Activated naive CD4-positive, alpha-beta T cell treated with anti-CD3 and anti-CD28 coated beads, Interleukin-2, amount 10 ng/mL, durations not matched to agents 7 days and 5 days (primary cell): ENCODE results near the gene LYST.
A peak's percentile ranks its signal among the peaks of the same experiment; 100 is the strongest.
"Not testable (repeated sequence)": the region's sequence is repeated elsewhere in the genome, so short reads cannot be mapped to it uniquely, and the experiment has no call there.

Source experiments
- CTCF ChIA-PET: fragments of 350-600 bp; sonication (Branson Sonifier 250); formaldehyde crosslinking; loops from one replicate; lab custom pipeline; 2021; ENCODE audit warnings: antibody characterized with exemption; lab: Charles Lee
- DNase-seq: peaks from one replicate; pipeline ENCODE4 v3.0.0-alpha.2; 2020
- H3K27ac Mint-ChIP-seq: one replicate; pipeline ENCODE4 v1.8.0; 2021; ENCODE audit warnings: mild to moderate bottlenecking, moderate library complexity, mixed read lengths
- H3K27me3 Mint-ChIP-seq: one replicate; pipeline ENCODE4 v1.8.0; 2021; ENCODE audit warnings: mild to moderate bottlenecking, mixed read lengths
- H3K36me3 Mint-ChIP-seq: one replicate; pipeline ENCODE4 v1.8.0; 2021; ENCODE audit warnings: mixed read lengths
- H3K4me1 Mint-ChIP-seq: one replicate; pipeline ENCODE4 v1.8.0; 2021; ENCODE audit warnings: mixed read lengths
- H3K4me3 Mint-ChIP-seq: one replicate; pipeline ENCODE4 v1.8.0; 2021; ENCODE audit warnings: mild to moderate bottlenecking, moderate library complexity, mixed read lengths
- H3K9me3 Mint-ChIP-seq: one replicate; pipeline ENCODE4 v1.8.0; 2021; ENCODE audit warnings: mixed read lengths

The LYST gene

GRCh38 chr1:235866205-235866912, at the start of gene LYST:
LYST (minus strand) TSS chr1:235866906; CDS start chr1:235830417, 36,489 bp downstream.
- DNase-seq: peak; percentile 74
- peaks cover 4% of the 10 kb centered on the region for H3K36me3 Mint-ChIP-seq
- H3K9me3 Mint-ChIP-seq: no peaks in the 10 kb centered on the region
- H3K27me3 Mint-ChIP-seq: no peaks in the 10 kb centered on the region
- peaks cover 47% of the 10 kb centered on the region for H3K4me1 Mint-ChIP-seq
- peak within 1 kb of the TSS; percentile 98 for H3K27ac Mint-ChIP-seq
- CTCF ChIA-PET: interaction anchor here (0.8 to 4.9 kb wide), 22 partner anchors 9 to 108 kb away, joined by 3 to 65 read pairs (median 4); no protein-coding TSS in a partner anchor
- H3K4me3 Mint-ChIP-seq: peak within 1 kb of the TSS; percentile 100

DNA sequence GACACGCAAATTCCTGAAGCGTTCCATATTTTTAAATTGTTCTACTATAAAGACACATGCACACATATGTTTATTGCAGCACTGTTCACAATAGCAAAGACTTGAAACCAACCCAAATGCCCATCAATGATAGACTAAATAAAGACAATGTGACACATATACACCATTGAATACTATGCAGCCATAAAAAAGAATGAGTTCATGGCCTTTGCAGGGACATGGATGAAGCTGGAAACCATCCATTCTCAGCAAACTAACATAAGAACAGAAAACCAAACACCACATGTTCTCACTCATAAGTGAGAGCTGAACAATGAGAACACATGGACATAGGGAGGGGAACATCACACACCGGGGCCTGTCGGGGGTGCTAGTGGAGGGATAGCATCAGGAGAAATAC, 48.8 kb upstream of the LYST start:
- CTCF ChIA-PET: interaction anchor here (0.8 kb wide), 1 partner anchor 49 kb away, joined by 3 read pairs; the partner anchor contains the start of gene LYST
- H3K36me3 Mint-ChIP-seq, H3K9me3 Mint-ChIP-seq, H3K4me1 Mint-ChIP-seq, H3K27me3 Mint-ChIP-seq, DNase-seq, H3K4me3 Mint-ChIP-seq, H3K27ac Mint-ChIP-seq: not testable (repeated sequence)

DNA sequence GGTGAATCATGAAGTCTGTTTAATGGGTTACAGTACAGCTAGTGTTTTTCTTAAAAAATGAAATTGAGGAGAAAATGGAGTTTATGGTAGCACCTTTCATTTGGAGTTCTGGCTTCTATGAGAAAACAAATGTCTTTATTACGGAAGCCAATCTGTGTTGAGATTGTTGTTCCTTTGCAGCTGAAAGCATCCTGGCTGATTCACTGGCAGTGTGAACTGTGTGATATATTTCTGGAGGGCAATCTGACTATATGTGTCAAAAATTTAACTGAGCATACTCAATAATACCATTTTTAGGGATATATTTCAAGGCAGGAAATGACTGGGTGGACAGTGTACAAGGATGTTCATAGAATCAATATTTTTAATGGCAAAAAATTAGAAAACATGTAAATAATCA, 46.6 kb upstream of the LYST start:
- Mint-ChIP-seq H3K4me3 (no peak overlapping the region), H3K4me1 (peaks cover 5% of the 10 kb centered on the region)

GRCh38 chr1:235911876-235912275, 45.2 kb upstream of the LYST start:
- Mint-ChIP-seq H3K36me3 (no peaks in the 10 kb centered on the region), H3K27me3 (peaks cover 13% of the 10 kb centered on the region), H3K4me1 (peaks cover 5% of the 10 kb centered on the region), H3K4me3 (no peak overlapping the region), H3K9me3 (no peaks in the 10 kb centered on the region), H3K27ac (no peak overlapping the region)
- no peak for DNase-seq
- CTCF ChIA-PET: no interaction called here

More for the DNA sequence above, 46.6 kb upstream of the LYST start:
- H3K9me3 Mint-ChIP-seq: no peaks in the 10 kb centered on the region
- DNase-seq: no peak
- H3K27ac Mint-ChIP-seq: no peak overlapping the region
- peaks cover 8% of the 10 kb centered on the region for H3K27me3 Mint-ChIP-seq
- no peaks in the 10 kb centered on the region for H3K36me3 Mint-ChIP-seq
- CTCF ChIA-PET: no interaction called here

DNA sequence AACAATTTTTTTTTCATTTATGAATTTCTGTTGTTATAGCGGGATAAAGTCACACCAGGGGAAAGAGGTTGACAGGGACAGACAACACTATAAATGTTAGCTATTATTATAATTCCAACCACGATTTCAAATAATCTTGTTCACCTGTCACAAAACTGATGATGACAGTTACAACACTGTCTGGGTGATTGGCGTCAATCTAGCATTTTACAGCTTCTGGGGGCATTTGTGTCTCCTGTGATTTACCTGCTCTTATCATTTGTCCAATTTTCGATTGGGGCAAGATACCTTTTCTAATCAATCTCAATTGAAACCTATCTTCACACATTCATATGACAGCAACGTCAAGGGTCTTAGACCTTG, 44.6 kb upstream of the LYST start:
- CTCF ChIA-PET: no interaction called here
- no peaks in the 10 kb centered on the region for H3K36me3 Mint-ChIP-seq
- peaks cover 5% of the 10 kb centered on the region for H3K4me1 Mint-ChIP-seq
- peaks cover 13% of the 10 kb centered on the region for H3K27me3 Mint-ChIP-seq
- no peak overlapping the region for H3K4me3 Mint-ChIP-seq
- H3K9me3 Mint-ChIP-seq: no peaks in the 10 kb centered on the region
- H3K27ac Mint-ChIP-seq: no peak overlapping the region
- no peak for DNase-seq

- CTCF ChIA-PET: no interaction called here
- Mint-ChIP-seq H3K27ac (no peak overlapping the region), H3K36me3 (no peaks in the 10 kb centered on the region), H3K4me1 (peaks cover 5% of the 10 kb centered on the region), H3K4me3 (no peak overlapping the region), H3K9me3 (no peaks in the 10 kb centered on the region), H3K27me3 (peaks cover 13% of the 10 kb centered on the region)
- no peak for DNase-seq
These were observed 43.9 kb upstream of the LYST start for GRCh38 chr1:235910357-235911299.

- H3K27me3 Mint-ChIP-seq: peaks cover 13% of the 10 kb centered on the region
- peaks cover under 1% of the 10 kb centered on the region for H3K36me3 Mint-ChIP-seq
- DNase-seq: no peak
- H3K4me3 Mint-ChIP-seq: no peak overlapping the region
- CTCF ChIA-PET: no interaction called here
- H3K9me3 Mint-ChIP-seq: no peaks in the 10 kb centered on the region
- H3K4me1 Mint-ChIP-seq: peaks cover 5% of the 10 kb centered on the region
- H3K27ac Mint-ChIP-seq: no peak overlapping the region
These were observed 42.2 kb upstream of the LYST start for GRCh38 chr1:235908742-235909520.

DNA sequence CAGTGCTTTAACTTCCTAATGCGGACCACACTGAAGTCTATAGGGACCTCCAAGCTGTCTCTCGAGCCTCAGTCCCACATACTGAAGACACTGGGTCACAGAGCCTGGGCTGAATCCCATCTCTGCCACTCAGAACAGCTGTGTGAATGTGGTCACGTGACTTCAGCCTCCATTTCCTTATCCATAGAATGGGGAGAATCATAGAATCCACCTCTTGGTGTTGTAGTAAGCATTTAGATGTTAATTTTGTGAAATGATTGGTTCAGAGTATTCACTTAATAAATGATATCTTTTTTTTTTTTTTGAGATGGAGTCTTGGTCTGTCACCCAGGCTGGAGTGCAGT, 41.2 kb upstream of the LYST start:
- Mint-ChIP-seq H3K9me3 (no peaks in the 10 kb centered on the region), H3K4me3 (no peak overlapping the region), H3K27me3 (peaks cover 13% of the 10 kb centered on the region), H3K4me1 (peaks cover 5% of the 10 kb centered on the region), H3K27ac (no peak overlapping the region), H3K36me3 (peaks cover 2% of the 10 kb centered on the region)
- CTCF ChIA-PET: no interaction called here
- DNase-seq: no peak

DNA sequence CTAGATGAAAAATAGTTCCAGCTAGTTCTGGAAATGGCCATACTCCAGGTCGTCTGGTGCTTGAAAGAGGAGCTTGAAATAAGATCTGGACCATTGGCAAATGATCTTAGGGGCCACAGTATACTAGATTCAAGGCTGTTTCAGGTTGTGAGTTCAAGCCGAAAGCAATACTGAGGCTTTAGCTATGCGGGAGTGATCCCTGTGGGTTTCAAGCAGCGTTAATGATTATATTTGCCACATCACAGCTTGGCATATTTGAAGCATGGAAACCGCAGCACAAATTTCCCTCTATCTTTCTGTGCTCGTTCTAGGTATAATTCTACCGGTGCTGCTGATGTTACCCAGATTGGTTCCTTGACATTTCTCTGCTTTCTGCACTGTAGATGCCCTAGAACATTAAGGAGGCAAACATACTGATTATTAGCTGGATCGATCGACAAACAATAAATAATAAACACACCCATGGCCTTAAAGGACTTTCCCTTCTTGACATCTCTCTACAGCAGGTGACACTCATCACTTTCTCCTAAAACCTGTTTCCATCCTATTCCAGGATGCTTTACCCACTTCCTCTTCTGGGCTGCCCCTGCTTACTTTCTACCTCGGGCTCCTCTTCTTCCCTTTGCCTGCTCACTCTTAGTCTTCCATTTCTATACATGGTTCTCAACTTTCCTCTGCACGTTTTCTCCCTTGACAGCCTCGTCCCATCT, 40.6 kb upstream of the LYST start:
- Mint-ChIP-seq H3K9me3 (no peaks in the 10 kb centered on the region), H3K4me1 (peaks cover 5% of the 10 kb centered on the region), H3K27me3 (peaks cover 13% of the 10 kb centered on the region), H3K36me3 (peaks cover 2% of the 10 kb centered on the region), H3K27ac (no peak overlapping the region), H3K4me3 (no peak overlapping the region)
- no peak for DNase-seq
- CTCF ChIA-PET: interaction anchor here (1.5 kb wide), 1 partner anchor 20 kb away, joined by 5 read pairs; no protein-coding TSS in a partner anchor

GRCh38 chr1:235906436-235906835, 39.7 kb upstream of the LYST start:
- H3K9me3 Mint-ChIP-seq: no peaks in the 10 kb centered on the region
- H3K27me3 Mint-ChIP-seq: peaks cover 13% of the 10 kb centered on the region
- H3K36me3 Mint-ChIP-seq: peaks cover 2% of the 10 kb centered on the region
- no peak overlapping the region for H3K4me3 Mint-ChIP-seq
- H3K4me1 Mint-ChIP-seq: peaks cover 10% of the 10 kb centered on the region
- DNase-seq: no peak
- CTCF ChIA-PET: interaction anchor here (1.5 to 1.6 kb wide), 2 partner anchors 19 to 42 kb away, joined by 4 to 5 read pairs; no protein-coding TSS in a partner anchor
- no peak overlapping the region for H3K27ac Mint-ChIP-seq

DNA sequence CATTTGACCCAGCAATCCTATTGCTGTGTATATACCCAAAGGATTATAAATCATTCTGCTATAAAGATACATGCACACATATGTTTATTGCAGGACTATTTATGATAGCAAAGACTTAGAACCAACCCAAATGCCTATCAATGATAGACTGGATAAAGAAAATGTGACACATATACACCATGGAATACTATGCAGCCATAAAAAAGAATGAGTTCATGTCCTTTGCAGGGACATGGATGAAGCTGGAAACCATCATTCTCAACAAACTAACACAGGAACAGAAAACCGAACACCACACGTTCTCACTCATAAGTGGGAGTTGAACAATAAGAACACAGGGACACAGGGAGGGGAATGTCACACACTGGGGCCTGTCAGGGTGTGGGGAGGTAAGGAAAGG, 37.1 kb upstream of the LYST start:
- H3K36me3 Mint-ChIP-seq, H3K9me3 Mint-ChIP-seq, H3K27ac Mint-ChIP-seq, DNase-seq, H3K4me3 Mint-ChIP-seq, CTCF ChIA-PET: not testable (repeated sequence)
- peaks cover 24% of the 10 kb centered on the region for H3K4me1 Mint-ChIP-seq
- H3K27me3 Mint-ChIP-seq: peaks cover 20% of the 10 kb centered on the region

- Mint-ChIP-seq H3K9me3 (no peaks in the 10 kb centered on the region), H3K27ac (no peak overlapping the region), H3K4me3 (no peak overlapping the region), H3K27me3 (peaks cover 20% of the 10 kb centered on the region), H3K4me1 (peaks cover 24% of the 10 kb centered on the region), H3K36me3 (peaks cover 2% of the 10 kb centered on the region)
- no peak for DNase-seq
- CTCF ChIA-PET: no interaction called here
These were observed 36.2 kb upstream of the LYST start for GRCh38 chr1:235902677-235903542.

DNA sequence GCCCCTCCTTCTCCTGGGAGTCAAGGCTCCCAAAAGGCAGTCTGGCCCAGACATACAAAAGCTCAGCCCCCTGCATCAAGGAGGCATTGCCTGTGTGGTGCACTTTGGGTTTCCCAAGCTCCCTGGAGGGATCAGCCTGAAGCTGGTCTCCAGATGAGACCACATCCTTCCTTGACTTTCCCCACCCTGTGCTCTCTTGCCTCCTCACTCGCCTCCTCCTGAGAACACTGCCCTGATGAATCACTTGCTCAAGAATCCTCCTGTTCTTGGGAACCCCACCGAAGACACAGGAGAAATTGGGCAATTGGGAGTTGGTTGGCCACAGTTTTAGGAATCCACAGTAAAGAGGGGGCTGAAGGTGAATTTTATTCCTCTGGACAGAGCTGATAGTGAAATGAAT, 34.8 kb upstream of the LYST start:
- Mint-ChIP-seq H3K9me3 (no peaks in the 10 kb centered on the region), H3K4me1 (peaks cover 19% of the 10 kb centered on the region), H3K27me3 (peaks cover 15% of the 10 kb centered on the region), H3K36me3 (peaks cover 2% of the 10 kb centered on the region), H3K27ac (no peak overlapping the region), H3K4me3 (no peak overlapping the region)
- CTCF ChIA-PET: interaction anchor here (0.6 to 1.0 kb wide), 2 partner anchors 70 to 119 kb away, joined by 4 read pairs; no protein-coding TSS in a partner anchor
- no peak for DNase-seq
